ENCODE results near the gene ZNF197.
"Not testable (repeated sequence)": the region's sequence is repeated elsewhere in the genome, so short reads cannot be mapped to it uniquely, and the experiment has no call there.

ZNF197 gene

GRCh38 chr3:44624749-44625480 is at the start of gene ZNF197:
TSS of gene ZNF197 (plus strand) at chr3:44625036. CDS start at chr3:44629155, 4,119 bp downstream.
- DNase-seq (ENCODE audit: low spot score): peak; percentile 79
- no peak for TF ChIP-seq CTCF (IDR thresholded peaks at IDR 0.05; ENCODE audit: borderline replicate concordance, control extremely low read depth, extremely low read depth, insufficient read depth, missing control alignments)
- in situ Hi-C loops (cut with MboI; ENCODE audit: low sequenced_read_pairs, unreplicated experiment): no loop called here

- in situ Hi-C loops (cut with MboI; ENCODE audit: low sequenced_read_pairs, unreplicated experiment): no loop called here
- no peak for TF ChIP-seq CTCF (IDR thresholded peaks at IDR 0.05; ENCODE audit: borderline replicate concordance, control extremely low read depth, extremely low read depth, insufficient read depth, missing control alignments)
- no peak for DNase-seq (ENCODE audit: low spot score)
These were observed 48.2 kb upstream of the ZNF197 start for GRCh38 chr3:44576613-44577012.

GRCh38 chr3:44577354-44577952 is 47.4 kb upstream of the ZNF197 start:
- in situ Hi-C loops (cut with MboI; ENCODE audit: low sequenced_read_pairs, unreplicated experiment); DNase-seq (ENCODE audit: low spot score): not testable (repeated sequence)

- in situ Hi-C loops (cut with MboI; ENCODE audit: low sequenced_read_pairs, unreplicated experiment); DNase-seq (ENCODE audit: low spot score): not testable (repeated sequence)
These were observed 46.5 kb upstream of the ZNF197 start for GRCh38 chr3:44578316-44578715.

- in situ Hi-C loops (cut with MboI; ENCODE audit: low sequenced_read_pairs, unreplicated experiment); DNase-seq (ENCODE audit: low spot score): not testable (repeated sequence)
These were observed 45.8 kb upstream of the ZNF197 start for GRCh38 chr3:44578924-44579515.

- DNase-seq (ENCODE audit: low spot score); in situ Hi-C loops (cut with MboI; ENCODE audit: low sequenced_read_pairs, unreplicated experiment): not testable (repeated sequence)
These were observed 45.1 kb upstream of the ZNF197 start for GRCh38 chr3:44579749-44580148.

GRCh38 chr3:44580971-44581370 is 43.9 kb upstream of the ZNF197 start:
- in situ Hi-C loops (cut with MboI; ENCODE audit: low sequenced_read_pairs, unreplicated experiment); DNase-seq (ENCODE audit: low spot score): not testable (repeated sequence)

- peak; percentile 67 for DNase-seq (ENCODE audit: low spot score)
- no peak for TF ChIP-seq CTCF (IDR thresholded peaks at IDR 0.05; ENCODE audit: borderline replicate concordance, control extremely low read depth, extremely low read depth, insufficient read depth, missing control alignments)
- in situ Hi-C loops (cut with MboI; ENCODE audit: low sequenced_read_pairs, unreplicated experiment): no loop called here
These were observed 40.0 kb upstream of the ZNF197 start, which contains the start of gene ZNF660 for GRCh38 chr3:44584646-44585501. TSS of gene ZNF660 (plus strand) at chr3:44584964. CDS start at chr3:44594194, 9,230 bp downstream.

- in situ Hi-C loops (cut with MboI; ENCODE audit: low sequenced_read_pairs, unreplicated experiment): no loop called here
These were observed 28.2 kb upstream of the ZNF197 start for GRCh38 chr3:44596621-44597020.

More at GRCh38 chr3:44596621-44597020, 28.2 kb upstream of the ZNF197 start:
- no peak for TF ChIP-seq CTCF (IDR thresholded peaks at IDR 0.05; ENCODE audit: borderline replicate concordance, control extremely low read depth, extremely low read depth, insufficient read depth, missing control alignments)
- DNase-seq (ENCODE audit: low spot score): no peak
